ENCODE results near the gene ABCC2. TPM values are rescaled to one million over a fixed set of nuclear protein-coding genes. Genes with fewer than 3 reads are reported as not detected.

ABCC2 gene
- polyA plus RNA-seq, 1 donor (not counting 4 experiments of a cell fraction or from before 2014, with no cell fraction given), result 2.5 TPM

DNA sequence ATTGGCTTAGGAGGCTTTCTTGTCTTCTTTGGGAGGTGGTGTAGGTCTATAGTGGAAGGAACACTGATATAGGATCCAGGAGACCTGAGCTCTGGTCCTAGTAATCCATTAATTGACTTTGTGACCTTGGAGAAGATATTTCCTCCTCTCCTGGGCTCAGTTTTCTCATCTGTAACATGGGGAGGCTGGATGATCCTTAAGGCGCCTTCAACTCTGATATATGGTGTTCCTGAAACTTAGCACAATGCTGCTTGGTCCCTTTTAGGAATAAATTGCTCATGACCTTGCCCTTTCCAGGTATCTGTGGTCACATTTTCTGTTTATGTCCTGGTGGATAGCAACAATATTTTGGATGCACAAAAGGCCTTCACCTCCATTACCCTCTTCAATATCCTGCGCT lies 25.3 kb downstream of the ABCC2 start:
- Histone ChIP-seq H3K9ac (ENCODE audit: control insufficient read depth, extremely low read depth, insufficient read depth, low read length) (no peak overlapping the region), H3K4me2 (ENCODE audit: control insufficient read depth, extremely low read depth, insufficient read depth, low read depth, low read length) (no peak overlapping the region), H3K27ac (ENCODE audit: control insufficient read depth, insufficient read depth, low read length) (no peak overlapping the region), H3K4me1 (ENCODE audit: control insufficient read depth, extremely low read depth, insufficient read depth, low read length) (no peaks in the 10 kb centered on the region), H3K79me2 (ENCODE audit: control insufficient read depth, insufficient read depth, low read length) (no peaks in the 10 kb centered on the region), H3K4me3 (ENCODE audit: control insufficient read depth in 2 of 3, extremely low read depth in 1 of 3, insufficient read depth in 2 of 3, low read depth in 1 of 3, low read length in 3 of 3) (no peak overlapping the region), H3K9me3 (ENCODE audit: control insufficient read depth, low read depth, low read length) (no peaks in the 10 kb centered on the region), H3K36me3 (ENCODE audit: control insufficient read depth in 2 of 2, extremely low read depth in 1 of 2, insufficient read depth in 2 of 2, low read length in 2 of 2) (peaks cover 0 to 15% of the 10 kb centered on the region in 2 experiments), H3K27me3 (ENCODE audit: control insufficient read depth, extremely low read depth, insufficient read depth, low read length) (no peaks in the 10 kb centered on the region), H4K20me1 (ENCODE audit: control insufficient read depth, extremely low read depth, insufficient read depth, low read length) (no peaks in the 10 kb centered on the region), H2AFZ (ENCODE audit: control insufficient read depth, low read length) (no peak overlapping the region), H3K9me1 (ENCODE audit: control insufficient read depth, extremely low read depth, insufficient read depth, low read length) (no peaks in the 10 kb centered on the region)
- DNase-seq (ENCODE audit: low read depth, low spot score) (no peak), FAIRE-seq (no peak)
- TF ChIP-seq, protein P1, sequence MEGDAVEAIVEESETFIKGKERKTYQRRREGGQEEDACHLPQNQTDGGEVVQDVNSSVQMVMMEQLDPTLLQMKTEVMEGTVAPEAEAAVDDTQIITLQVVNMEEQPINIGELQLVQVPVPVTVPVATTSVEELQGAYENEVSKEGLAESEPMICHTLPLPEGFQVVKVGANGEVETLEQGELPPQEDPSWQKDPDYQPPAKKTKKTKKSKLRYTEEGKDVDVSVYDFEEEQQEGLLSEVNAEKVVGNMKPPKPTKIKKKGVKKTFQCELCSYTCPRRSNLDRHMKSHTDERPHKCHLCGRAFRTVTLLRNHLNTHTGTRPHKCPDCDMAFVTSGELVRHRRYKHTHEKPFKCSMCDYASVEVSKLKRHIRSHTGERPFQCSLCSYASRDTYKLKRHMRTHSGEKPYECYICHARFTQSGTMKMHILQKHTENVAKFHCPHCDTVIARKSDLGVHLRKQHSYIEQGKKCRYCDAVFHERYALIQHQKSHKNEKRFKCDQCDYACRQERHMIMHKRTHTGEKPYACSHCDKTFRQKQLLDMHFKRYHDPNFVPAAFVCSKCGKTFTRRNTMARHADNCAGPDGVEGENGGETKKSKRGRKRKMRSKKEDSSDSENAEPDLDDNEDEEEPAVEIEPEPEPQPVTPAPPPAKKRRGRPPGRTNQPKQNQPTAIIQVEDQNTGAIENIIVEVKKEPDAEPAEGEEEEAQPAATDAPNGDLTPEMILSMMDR (optimal IDR thresholded peaks at IDR 0.05 in 1 of 3, IDR thresholded peaks at IDR 0.05 in 1 of 3, conservative IDR thresholded peaks at IDR 0.05 in 1 of 3; ENCODE audit: extremely low read depth in 1 of 3, insufficient read depth in 2 of 3, low read length in 3 of 3), result no peak
- TF ChIP-seq EZH2 (IDR thresholded peaks at IDR 0.05; ENCODE audit: low read length), result no peak
- dilution Hi-C loops (cut with MboI; ENCODE audit: extremely low pct_ligation_motif_present, low sequenced_read_pairs), result no loop called here

DNA sequence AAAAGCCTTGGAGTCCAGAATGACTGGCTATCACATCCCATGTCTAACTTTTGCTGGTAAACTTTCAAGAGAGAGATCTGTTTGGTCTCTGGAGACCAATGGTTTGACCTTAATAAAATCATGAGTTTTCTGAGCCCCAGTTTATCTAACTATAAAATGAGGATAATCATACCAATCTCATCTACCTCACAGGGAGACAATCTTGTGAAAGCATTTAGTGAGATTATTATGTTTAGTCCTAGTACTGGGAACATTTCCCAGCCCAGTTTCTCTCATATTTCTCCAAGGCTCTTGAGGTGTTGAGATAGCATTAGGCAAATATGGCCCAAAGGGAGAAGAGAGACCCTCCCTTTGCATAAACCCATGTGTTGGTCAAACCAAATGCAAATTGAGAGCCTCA lies 25.8 kb downstream of the ABCC2 start:
- H2AFZ ChIP-seq (ENCODE audit: control insufficient read depth, low read length), result no peak overlapping the region
- no peak for DNase-seq (ENCODE audit: low read depth, low spot score)
- no peaks in the 10 kb centered on the region for H3K9me3 ChIP-seq (ENCODE audit: control insufficient read depth, low read depth, low read length)
- H3K27ac ChIP-seq (ENCODE audit: control insufficient read depth, insufficient read depth, low read length), result no peak overlapping the region
- TF ChIP-seq EZH2 (IDR thresholded peaks at IDR 0.05; ENCODE audit: low read length), result no peak
- TF ChIP-seq, protein P1 (optimal IDR thresholded peaks at IDR 0.05 in 1 of 3, IDR thresholded peaks at IDR 0.05 in 1 of 3, conservative IDR thresholded peaks at IDR 0.05 in 1 of 3; ENCODE audit: extremely low read depth in 1 of 3, insufficient read depth in 2 of 3, low read length in 3 of 3), result no peak
- H3K9me1 ChIP-seq (ENCODE audit: control insufficient read depth, extremely low read depth, insufficient read depth, low read length), result no peaks in the 10 kb centered on the region
- H3K4me3 ChIP-seq (ENCODE audit: control insufficient read depth in 2 of 3, extremely low read depth in 1 of 3, insufficient read depth in 2 of 3, low read depth in 1 of 3, low read length in 3 of 3), result no peak overlapping the region
- FAIRE-seq, result no peak
- no peaks in the 10 kb centered on the region for H4K20me1 ChIP-seq (ENCODE audit: control insufficient read depth, extremely low read depth, insufficient read depth, low read length)
- no peaks in the 10 kb centered on the region for H3K79me2 ChIP-seq (ENCODE audit: control insufficient read depth, insufficient read depth, low read length)
- dilution Hi-C loops (cut with MboI; ENCODE audit: extremely low pct_ligation_motif_present, low sequenced_read_pairs), result no loop called here
- H3K27me3 ChIP-seq (ENCODE audit: control insufficient read depth, extremely low read depth, insufficient read depth, low read length), result no peaks in the 10 kb centered on the region
- H3K4me1 ChIP-seq (ENCODE audit: control insufficient read depth, extremely low read depth, insufficient read depth, low read length), result no peaks in the 10 kb centered on the region
- H3K4me2 ChIP-seq (ENCODE audit: control insufficient read depth, extremely low read depth, insufficient read depth, low read depth, low read length), result no peak overlapping the region
- H3K36me3 ChIP-seq (ENCODE audit: control insufficient read depth in 2 of 2, extremely low read depth in 1 of 2, insufficient read depth in 2 of 2, low read length in 2 of 2), result peaks cover 0 to 18% of the 10 kb centered on the region in 2 experiments
- H3K9ac ChIP-seq (ENCODE audit: control insufficient read depth, extremely low read depth, insufficient read depth, low read length), result no peak overlapping the region

Measured in keratinocyte (primary cell).